Hematopoietic multipotent progenitor cell treated with erythropoietin and hydrocortisone succinate and interleukin-3 and kit ligand, for 17 days (in vitro differentiated cells): ENCODE results near the gene BST1.

Experiments
- DNase-seq: peaks from one replicate; pipeline ENCODE4 v3.0.0-alpha.2; 2015; ENCODE audit warnings: low spot score

Gene BST1, protein sequence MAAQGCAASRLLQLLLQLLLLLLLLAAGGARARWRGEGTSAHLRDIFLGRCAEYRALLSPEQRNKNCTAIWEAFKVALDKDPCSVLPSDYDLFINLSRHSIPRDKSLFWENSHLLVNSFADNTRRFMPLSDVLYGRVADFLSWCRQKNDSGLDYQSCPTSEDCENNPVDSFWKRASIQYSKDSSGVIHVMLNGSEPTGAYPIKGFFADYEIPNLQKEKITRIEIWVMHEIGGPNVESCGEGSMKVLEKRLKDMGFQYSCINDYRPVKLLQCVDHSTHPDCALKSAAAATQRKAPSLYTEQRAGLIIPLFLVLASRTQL

DNA sequence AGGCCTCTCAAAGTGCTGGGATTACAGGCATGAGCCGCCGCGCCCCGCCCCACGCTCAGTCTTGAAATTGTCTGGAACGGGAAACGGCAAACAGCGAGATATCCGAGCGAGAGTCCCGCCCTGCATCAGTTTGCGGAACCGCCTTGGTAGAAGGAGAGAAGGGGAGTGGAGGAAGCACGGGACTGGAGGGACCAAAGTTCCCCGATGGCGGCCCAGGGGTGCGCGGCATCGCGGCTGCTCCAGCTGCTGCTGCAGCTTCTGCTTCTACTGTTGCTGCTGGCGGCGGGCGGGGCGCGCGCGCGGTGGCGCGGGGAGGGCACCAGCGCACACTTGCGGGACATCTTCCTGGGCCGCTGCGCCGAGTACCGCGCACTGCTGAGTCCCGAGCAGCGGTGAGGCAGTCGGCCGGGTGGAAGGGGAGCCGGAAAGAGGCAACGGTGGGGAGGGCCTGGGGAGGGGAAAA lies at the start of gene BST1:
Gene BST1, plus strand, starts transcription at position 125 of the 463 bp plus-strand sequence. Its CDS starts 80 bp downstream, at position 205.
- DNase-seq: no peak

DNA sequence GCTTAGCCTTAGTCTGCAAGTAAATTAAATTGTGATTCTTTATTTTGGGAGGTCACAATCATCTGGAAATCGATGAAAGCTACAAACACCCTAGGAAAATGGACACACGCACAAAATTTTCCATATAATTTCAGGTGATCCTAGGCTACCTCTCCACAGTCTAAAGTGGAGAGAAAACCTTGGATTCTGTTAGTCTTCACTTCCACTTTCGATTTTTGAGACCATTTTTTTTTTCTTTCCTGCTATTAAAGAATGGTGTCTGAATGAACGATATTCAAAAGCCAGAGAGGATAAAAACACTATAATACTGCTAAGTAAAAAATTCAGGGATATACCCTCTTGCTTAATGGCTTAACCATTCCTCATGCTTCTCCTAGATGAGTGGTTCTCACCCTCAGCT lies 49.4 kb upstream of the BST1 start:
- DNase-seq: no peak

DNA sequence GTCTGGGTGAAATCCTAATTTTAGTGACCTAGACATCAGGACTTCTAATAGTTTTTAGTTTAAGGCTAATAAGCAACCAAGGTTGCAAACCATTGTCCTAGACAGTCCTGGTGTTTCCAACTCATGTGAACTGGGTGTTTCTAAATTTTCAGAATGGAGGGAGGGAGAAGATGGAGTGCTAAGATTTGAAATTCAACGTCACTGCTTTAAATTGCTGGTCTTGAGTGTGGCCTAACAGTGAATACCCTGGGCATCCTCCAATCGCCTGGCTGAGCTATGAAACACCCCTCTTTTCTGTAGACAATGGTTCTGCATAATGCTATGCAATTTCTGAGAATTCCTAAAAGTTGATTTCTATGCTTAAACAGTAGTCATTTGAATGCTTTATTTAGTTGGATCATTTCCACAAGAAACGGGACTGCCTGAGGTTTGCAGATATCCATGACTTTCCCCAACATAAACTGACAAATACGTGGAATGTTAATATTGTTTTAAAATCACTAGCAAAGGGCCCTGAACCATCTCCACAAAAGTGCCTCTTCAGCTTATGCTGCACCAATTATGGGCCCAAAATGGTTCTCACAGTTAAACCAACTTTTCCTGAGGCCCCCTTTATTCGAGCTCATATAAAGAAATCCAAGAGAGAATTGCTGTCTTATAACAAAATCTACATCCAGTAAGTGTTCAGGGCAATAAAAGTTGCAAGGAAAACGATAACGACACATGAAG lies 48.8 kb upstream of the BST1 start:
- DNase-seq: peak; percentile 66

DNA sequence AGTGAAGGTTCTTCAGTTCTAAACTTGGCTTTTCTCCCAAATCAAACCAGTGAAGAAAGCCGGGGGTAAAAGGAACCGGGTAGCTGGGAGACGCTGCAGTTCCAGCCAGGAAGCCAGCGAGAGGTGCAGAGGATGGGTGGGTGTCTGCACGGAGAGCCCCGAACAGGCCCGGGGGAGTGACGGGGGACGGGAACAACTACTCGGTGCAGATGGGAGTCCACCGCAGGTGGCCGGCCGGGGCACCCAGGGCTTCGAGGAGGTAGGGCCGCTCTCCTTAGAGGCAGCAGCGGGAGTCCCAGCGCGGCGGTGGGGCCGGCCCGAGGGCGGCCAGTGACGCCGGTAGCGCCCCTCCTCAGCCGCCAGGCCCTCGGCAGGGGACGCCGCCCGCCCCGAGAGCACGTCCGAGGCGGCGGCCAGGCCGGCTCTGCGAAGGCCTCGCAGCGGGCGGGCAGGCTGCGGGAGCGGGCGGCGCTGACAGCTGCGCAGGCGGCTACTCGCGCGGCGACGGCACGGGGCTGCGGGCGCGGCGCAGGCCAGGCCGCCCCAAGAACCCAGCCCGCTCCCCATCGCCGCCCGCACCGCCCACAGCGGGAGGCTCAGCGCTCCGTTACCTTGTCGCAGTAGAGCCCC lies 48.2 kb upstream of the BST1 start:
- DNase-seq: peak; percentile 45

DNA sequence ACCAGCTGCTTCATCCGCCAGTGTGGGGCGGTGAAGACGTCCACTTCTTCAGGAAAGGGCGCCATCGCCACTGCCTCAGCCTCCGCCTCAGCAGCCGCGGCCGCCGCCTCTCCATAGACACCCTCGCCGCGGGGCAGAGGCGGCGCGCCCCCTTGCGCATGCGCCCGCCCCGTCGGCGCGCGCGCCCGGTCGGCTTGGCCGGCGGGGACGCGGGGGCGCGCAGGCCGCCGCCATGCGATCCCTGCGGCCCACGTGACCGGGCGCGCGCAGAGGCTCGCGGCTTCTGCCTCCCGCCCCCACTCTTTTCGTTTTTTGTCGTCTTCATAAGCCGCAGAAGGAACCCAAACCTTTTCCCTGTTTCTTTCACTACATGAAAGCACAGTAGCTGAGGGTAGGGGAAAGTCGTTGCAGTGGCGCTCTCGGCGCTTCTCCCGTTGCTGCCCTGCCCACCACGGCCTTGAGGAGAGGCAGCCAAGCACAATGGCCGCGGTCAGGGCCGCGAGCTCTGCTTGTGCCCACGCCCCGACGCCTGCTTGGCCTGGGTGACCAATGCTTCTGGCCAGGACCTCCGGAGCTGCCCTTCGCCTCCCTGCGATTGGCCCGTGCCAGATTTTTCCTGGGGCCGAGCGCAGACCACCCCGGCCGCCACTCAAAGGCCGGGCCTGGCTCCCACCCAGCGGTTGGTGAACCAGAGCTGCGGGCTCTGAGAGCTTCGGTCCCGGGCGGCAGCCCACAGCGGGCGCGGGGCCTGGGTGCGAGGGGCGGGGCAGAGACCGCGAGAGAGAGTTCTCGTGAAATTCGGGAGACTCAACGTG lies 47.4 kb upstream of the BST1 start, which contains the start of gene FBXL5:
Gene FBXL5, minus strand, starts transcription at position 135 of the 815 bp plus-strand sequence. Its CDS starts 70 bp downstream, at position 65.
- peak; percentile 92 for DNase-seq

DNA sequence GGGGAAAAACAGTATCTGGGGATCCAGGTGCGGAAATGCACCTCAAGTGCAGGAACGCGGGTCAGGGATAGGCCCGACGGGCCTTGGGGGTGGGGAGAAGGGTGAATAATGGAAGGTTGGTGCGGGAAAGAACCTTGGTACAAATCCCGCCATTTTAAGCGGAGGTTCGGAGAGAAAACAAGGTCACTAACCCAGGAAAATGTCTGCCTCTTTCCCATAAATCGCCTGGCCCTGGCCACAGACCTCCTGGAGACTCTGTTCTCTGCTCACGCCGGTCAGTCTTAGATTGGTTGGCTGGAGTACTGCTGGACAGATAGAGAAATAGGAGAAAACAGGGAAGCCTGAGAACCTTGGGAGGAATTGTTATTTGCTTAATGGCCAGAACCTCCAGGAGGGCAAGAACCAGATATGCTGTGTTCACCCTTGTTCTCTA lies 46.8 kb upstream of the BST1 start:
- DNase-seq: peak; percentile 17

DNA sequence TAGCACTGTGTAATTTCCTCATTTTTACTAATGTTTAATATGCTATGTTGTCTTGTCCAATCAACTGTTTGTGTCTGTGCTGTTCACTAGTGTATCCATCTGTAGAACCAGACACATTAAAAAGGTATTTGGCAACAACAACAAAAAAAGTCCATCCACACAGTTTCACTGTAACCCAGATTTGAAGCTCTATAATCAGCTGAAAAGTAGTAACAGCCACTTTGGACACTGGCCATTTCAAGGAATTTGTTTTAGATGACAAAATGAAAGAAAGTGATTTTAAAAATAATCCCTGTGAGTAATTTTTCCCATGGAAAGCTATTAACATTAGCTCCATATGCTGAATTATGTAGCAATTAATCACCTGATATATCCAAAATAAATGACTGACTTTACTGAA lies 45.5 kb upstream of the BST1 start:
- no peak for DNase-seq

DNA sequence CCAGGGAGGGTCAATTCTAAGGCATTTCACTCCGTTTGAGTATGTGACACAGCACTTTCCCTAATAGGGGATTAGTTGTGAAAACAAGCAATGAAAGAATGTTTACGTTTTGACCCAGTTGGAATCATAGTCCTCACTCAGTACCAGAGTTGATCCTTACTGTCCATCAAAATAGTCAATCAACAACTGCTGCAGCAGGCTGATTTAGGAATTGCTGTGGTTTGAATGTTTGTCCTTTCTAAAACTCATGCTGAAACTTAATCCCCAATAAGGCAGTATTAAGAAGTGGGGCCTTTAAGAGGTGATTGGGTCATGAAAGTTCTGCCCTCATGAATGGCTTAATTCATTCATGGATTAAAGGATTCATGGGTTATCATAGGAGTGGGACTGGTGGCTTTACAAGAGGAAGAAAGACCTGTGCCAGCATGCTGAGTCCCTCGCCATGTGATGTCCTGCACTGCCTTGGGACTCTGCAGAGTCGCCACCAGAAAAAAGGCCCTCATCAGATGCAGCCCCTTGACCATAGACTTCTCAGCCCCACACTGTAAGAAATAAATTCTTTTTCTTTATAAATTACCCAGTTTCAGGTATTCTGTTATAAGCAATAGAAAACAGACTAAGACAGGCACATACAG lies 44.6 kb upstream of the BST1 start:
- no peak for DNase-seq

DNA sequence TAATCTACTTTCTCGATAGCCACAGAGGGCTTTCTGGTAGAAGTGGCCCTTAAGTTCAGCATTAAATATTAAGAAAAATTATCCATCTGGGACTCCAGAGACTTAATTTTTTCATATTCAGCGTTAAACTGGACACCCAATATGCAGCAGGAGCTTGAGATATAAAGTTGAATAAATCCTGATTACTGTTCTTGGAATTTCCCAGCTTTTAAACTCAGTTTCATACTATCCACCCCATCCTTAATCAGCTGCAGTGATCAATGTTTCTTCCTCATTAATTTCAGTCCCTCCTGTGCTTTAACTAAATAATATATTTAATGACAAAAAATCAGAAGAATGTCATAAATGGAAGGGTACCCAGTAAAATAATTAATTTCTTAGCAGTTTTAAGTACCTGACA lies 44.1 kb upstream of the BST1 start:
- no peak for DNase-seq

DNA sequence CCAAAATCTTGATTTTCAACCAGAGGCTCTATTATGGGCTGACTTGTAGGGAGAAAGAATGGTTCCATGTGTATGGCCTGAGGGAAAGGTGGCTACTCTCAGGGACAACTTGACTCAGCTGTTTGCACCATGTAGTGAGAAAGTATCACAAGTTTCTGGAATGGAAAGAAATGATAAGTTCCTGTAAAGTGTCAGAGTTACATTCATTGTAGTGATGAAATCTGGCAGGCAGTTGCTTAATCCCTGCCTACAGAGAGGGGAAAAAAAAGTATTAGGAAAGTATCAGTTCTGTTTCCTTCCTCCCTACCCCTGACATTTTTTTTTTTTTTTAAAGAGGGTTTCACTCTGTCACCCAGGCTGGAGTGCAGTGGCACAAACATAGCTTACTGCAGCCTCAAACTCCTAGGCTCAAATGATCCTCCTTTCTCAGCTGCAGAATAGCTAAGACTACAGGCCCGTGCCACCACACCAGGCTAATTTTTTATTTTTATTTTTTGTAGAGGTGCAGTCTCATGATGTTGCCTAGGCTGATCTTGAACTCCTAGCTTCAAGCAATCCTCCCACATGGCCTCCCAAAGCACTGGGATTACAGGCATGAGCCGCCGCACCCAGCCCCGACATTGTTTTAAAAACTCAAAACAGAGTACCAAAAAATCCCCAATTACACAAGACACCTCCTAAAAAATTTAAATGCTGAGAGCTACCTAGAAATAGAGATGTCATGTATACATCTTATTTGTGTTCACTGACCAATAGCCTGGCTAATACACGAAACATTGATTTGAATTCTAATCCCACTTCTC lies 42.9 kb upstream of the BST1 start:
- DNase-seq: no peak

DNA sequence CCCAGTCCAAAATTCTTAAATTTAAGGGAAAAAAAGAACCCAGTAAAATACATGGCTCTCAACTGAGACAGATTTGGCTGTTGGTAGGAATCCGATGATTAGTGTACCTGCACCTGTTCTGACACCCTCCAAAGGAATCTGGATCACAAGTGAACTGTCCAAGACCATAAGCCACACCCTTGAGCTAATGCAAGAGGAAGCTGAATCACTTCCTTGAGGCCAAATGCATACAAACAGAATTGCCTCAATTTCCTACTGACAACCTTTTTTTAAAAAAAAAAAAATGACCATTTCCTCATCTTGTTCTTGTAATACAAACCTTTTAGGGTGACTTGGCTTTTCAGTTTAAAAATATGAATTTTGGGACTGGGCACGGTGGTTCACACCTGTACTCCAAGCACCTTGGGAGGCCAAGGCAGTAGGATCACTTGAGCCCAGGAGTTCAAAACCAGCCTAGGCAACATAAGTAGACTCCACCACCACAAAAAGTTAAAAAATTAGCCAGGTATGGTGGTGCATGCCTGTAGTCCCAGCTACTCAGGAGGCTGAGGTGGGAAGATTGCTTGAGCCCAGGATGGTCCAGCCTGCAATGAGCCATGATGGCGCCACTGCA lies 37.0 kb upstream of the BST1 start:
- DNase-seq: no peak

DNA sequence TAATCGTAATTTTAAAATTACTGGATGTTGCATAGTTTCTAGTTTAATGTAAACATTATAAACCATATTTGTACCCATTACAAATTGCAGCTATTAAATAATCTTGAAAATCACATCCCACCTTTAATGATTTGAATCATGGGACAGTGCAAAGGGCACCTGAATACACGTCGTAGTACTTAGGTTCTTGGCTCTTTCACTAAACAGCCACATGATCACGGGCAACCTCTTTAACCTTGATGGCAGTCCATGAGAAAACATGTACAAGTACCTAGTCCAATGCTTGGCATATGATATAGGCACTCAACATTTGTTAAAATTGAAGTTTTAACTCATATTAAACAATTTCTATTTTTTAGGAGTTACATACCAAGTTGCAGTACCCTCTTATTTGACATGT lies 35.9 kb upstream of the BST1 start:
- DNase-seq: no peak

DNA sequence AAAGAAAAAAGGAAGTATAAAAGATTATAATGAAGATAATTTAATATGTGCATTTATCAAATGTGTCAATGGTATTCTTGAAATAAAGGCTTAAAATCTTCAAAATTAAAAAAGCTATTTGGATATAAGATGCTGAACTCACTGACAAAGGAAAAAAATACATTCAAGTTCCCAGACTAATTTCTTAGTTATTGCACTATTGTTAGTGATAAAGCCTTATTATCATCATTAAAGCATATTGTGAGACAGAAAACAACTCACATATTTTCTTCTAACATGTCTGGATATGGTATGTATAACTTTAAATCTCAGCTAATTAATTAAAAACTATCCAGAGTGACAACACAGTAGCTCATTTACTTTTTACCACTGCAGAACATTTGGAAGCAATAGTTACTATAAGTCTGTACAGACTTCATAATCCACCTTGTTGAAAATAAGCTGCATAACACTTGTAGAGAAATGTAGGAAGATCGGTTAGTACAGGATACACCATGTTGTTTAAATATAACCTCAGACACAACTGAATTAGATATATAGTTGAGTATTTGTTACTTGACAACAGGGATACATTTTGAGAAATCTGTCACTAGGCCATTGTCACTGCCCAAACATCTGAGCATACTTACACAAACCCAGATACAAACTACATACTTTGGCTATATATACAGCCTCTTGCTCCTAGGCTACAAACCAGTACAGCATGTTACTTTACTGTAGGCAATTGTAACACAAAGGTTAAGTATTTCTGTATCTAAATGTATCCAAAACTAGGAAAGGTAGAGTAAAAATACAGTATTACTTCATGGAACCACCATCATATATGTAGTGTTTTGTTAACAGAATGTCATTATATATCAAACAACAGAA lies 34.1 kb upstream of the BST1 start:
- DNase-seq: no peak

DNA sequence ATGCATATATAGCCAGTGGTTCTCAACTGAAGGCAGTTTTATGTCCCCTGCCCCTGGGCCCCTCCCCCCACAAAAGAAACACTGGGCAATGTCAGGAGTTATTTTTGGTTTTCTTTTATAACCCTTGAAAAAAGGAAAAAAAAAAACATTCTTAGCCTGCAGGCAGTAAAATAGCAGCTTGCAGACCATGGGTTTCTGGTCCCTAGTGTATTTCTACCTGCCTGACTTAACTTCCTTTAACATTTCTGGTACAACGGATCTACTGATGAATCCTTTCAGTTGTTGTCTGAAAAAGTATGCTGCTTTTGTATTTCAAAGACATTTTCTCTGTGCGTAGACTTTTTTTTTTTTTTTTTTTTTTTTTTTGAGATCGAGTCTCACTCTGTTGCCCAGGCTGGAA lies 32.3 kb upstream of the BST1 start:
- DNase-seq: no peak

DNA sequence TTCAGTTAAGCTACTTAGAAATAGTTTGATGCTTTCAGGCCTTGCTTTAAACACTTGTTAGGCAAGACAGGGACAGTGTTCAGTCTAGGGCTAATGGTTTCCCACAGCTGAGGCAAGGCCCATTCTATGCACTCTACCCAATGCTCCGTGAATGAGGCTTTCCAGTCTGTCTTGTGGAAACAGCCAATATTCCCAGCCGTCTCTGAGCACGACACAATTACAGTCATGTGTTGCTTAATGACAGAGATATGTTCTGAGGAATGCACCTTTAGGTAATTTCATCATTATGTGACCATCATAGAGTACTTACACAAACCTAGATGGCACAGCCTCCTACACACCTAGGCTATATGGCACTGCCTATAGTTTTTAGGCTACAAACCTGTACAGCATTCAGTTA lies 30.8 kb upstream of the BST1 start:
- DNase-seq: no peak

DNA sequence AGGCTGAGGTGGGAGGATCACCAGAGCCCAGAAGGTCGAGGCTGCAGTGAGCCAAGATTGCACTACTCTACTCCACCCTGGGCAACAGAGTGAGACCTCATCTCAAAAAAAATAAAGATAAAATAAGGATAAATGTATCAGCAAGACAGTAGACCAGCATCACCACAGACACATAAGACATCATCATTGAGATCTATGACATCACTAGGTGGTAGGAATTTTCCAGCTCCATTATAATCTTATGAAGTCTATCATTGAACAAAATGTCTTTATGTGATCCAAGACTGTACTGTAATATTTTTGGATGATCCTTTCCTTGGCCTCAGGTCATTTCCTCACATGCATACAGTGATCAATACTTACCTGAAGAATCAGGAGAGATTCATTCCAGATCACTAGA lies 29.5 kb upstream of the BST1 start:
- DNase-seq: no peak

DNA sequence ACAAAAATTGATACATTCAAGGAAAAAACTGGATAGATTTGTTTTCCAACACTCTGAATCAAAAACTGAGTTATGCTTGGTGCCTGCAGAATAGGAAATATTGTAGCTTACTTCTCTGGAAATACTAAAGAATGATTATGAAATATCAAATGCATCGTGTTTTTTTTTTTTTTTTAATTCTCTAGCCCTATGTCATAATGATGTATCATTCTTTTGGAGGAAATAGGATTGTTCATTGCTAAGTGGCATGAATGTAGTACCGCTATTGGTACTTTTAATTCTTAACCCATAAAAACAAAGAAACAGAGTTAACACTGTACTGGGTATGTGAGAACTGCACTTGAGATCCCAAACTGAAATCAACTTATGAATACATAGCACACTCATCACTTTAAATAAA lies 28.8 kb upstream of the BST1 start:
- no peak for DNase-seq

DNA sequence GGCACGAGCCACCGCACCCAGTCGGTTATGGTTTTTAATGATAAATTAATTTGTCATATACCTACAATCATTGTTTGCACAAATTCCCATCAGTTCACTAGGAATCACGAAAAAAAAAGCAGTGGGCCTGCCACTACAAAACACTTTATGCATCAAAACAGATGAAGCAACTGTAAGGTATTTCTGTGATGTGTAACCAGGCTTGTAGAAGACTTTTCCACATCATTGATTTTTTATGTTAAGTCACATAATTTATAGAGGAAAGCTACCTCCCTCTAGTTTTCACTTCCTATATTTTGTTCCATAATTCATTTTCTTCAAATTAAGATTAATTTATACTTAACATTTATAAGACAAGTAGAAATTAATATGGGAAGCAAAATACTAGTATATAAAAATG lies 27.9 kb upstream of the BST1 start:
- DNase-seq: no peak

DNA sequence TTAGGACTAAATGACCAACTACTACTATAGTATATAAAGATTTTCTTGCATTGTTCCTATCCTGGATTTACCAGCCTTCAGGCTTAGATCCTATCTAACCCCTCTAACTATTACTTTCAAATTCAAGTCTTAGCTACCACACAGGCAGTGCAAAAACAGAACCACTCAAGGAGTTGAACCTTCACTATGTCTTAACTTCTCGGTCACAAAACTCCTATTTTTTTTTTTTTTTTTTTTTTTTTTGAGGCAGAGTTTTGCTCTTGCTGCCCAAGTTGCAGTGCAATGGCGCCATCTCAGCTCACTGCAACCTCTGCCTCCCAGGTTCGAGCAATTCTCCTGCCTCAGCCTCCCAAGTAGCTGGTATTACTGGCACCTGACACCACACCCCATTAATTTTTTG lies 27.5 kb upstream of the BST1 start:
- DNase-seq: peak; percentile 14
